T-cell (primary cell): Measurements from ENCODE around the gene HSD17B2. TPM values are rescaled to one million over a fixed set of nuclear protein-coding genes. Genes with fewer than 3 reads are reported as not detected.

Experiments
- ATAC-seq, 4 experiments: fragments of 200-7000 bp in 3 of 4; fragments of 150-1000 bp in 1 of 4; cut with Tn5 transposase; replicated peaks in 1 of 4; 1 replicate in 3 of 4; 2 replicates in 1 of 4; pipeline ENCODE4 v1.10.0; 2021; ENCODE audit warnings: moderate library complexity in 3 of 4, mild to moderate bottlenecking in 2 of 4, moderate number of reproducible peaks in 1 of 4
- CTCF ChIA-PET, 2 donors: fragments of 300-600 bp; sonication (Branson Sonifier 250); formaldehyde crosslinking; loops; one replicate each; lab custom pipeline; 2022; ENCODE audit warnings: antibody characterized with exemption in 2 of 2; lab: Charles Lee
- POLR2A ChIA-PET, 2 donors: fragments of 300-600 bp; sonication (Branson Sonifier 250); formaldehyde crosslinking; loops; one replicate each; lab custom pipeline; 2022; ENCODE audit warnings: antibody characterized with exemption in 2 of 2; lab: Charles Lee
- DNase-seq, 35 experiments: peaks; one replicate each; pipeline versions ENCODE4 v3.0.0 to v3.0.0-alpha.2; 2013 to 2023
- H3K27ac ChIP-seq: one replicate; pipeline ENCODE4 v1.5.1; 2013; ENCODE audit warnings: low read length
- H3K27me3 ChIP-seq, 2 experiments: replicated peaks in 1 of 2; 1 replicate in 1 of 2; 2 replicates in 1 of 2; pipeline versions ENCODE4 v1.6.1 to v1.7.0; 2013; ENCODE audit warnings: low read length in 1 of 2, mixed read lengths in 1 of 2; ENCODE audit not compliant: control insufficient read depth in 2 of 2, insufficient read depth in 2 of 2; ENCODE audit errors: extremely low read depth in 1 of 2
- H3K36me3 ChIP-seq, 2 donors: 1 replicate in 1 of 2; 2 replicates in 1 of 2; pipeline versions ENCODE4 v1.6.1 to v1.7.0; 2013; ENCODE audit warnings: low read length in 1 of 2; ENCODE audit not compliant: control insufficient read depth in 2 of 2, insufficient read depth in 1 of 2; ENCODE audit errors: extremely low read depth in 1 of 2
- H3K4me1 ChIP-seq, 2 experiments: 1 replicate in 1 of 2; 2 replicates in 1 of 2; pipeline versions ENCODE4 v1.6.1 to v1.7.0; 2013; ENCODE audit warnings: low read length in 2 of 2, mixed read lengths in 1 of 2; ENCODE audit not compliant: insufficient read depth in 2 of 2, control insufficient read depth in 1 of 2; ENCODE audit errors: extremely low read depth in 1 of 2
- H3K4me3 ChIP-seq, 2 donors: 1 replicate in 1 of 2; 2 replicates in 1 of 2; pipeline versions ENCODE4 v1.5.1 to v1.7.0; 2013; ENCODE audit warnings: mild to moderate bottlenecking in 2 of 2, low read length in 1 of 2, moderate library complexity in 1 of 2; ENCODE audit not compliant: control insufficient read depth in 1 of 2; ENCODE audit errors: extremely low read depth in 1 of 2
- H3K9me3 ChIP-seq: 2 replicates; pipeline ENCODE4 v1.7.0; 2013
- H3K27ac Mint-ChIP-seq, 2 donors: one replicate each; pipeline ENCODE4 v1.8.0; 2020 to 2021; ENCODE audit warnings: mild to moderate bottlenecking in 2 of 2, mixed read lengths in 2 of 2
- H3K27me3 Mint-ChIP-seq, 2 donors: one replicate each; pipeline ENCODE4 v1.8.0; 2021 to 2022; ENCODE audit warnings: mixed read lengths in 2 of 2
- H3K36me3 Mint-ChIP-seq: one replicate; pipeline ENCODE4 v1.8.0; 2021; ENCODE audit warnings: mixed read lengths
- H3K4me1 Mint-ChIP-seq, 3 donors: one replicate each; pipeline ENCODE4 v1.8.0; 2020 to 2022; ENCODE audit warnings: mixed read lengths in 3 of 3, mild to moderate bottlenecking in 1 of 3
- H3K4me3 Mint-ChIP-seq, 3 donors: one replicate each; pipeline ENCODE4 v1.8.0; 2020 to 2022; ENCODE audit warnings: mild to moderate bottlenecking in 3 of 3, mixed read lengths in 3 of 3, moderate library complexity in 3 of 3
- H3K9me3 Mint-ChIP-seq, 3 donors: one replicate each; pipeline ENCODE4 v1.8.0; 2020 to 2022; ENCODE audit warnings: mixed read lengths in 3 of 3
- WGBS: methylation state at CpG from one replicate; pipeline ENCODE4 v1.1.5; 2013; ENCODE audit warnings: missing lambda C conversion rate; ENCODE audit not compliant: insufficient coverage; 5-methylcytosine and 5-hydroxymethylcytosine counted together
- total RNA-seq, 35 experiments: library from RNA in 6 of 35; stranded (reverse) in 6 of 35; fragments of 120-200 nt in 1 of 35; gene quantifications; one replicate each; pipeline versions ENCODE4 v1.2.1 to v1.2.4 and lab custom pipeline; 2013 to 2026

The HSD17B2 gene
- total RNA-seq, 5 donors from 2014 or later (not counting 1 experiment from before 2014, with no cell fraction given) = not detected

DNA sequence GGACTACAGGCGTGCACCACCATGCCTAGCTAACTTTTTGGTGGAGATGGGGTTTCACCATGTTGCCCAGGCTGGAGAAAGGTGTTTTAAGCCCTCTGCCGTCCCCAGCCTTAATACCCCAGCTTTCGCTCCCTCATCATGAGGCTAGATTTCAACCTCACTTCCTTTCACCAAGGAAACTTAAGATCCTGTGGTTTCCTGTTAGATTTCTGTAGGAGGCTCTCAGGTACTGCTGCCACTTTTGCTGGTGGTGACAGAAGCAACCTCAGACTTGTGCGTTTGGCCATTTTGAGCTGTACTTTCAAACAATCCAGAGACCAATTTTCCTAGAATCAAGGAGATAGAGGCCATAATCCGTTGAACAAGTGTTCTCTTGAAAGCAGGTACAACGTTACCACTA, 98.7 kb downstream of the HSD17B2 start:
- H3K4me1 Mint-ChIP-seq = peaks cover 22 to 28% (median 23%) of the 10 kb centered on the region in 3 donors
- Histone ChIP-seq H3K9me3 (no peaks in the 10 kb centered on the region), H3K27me3 (no peaks in the 10 kb centered on the region), H3K36me3 (peaks cover 0 to 4% of the 10 kb centered on the region in 2 donors), H3K4me3 (no peak overlapping the region), H3K4me1 (peaks cover 6 to 11% of the 10 kb centered on the region in 2 experiments), H3K27ac (no peak overlapping the region)
- WGBS = 0% methylated on average over 1 of the region's 6 CpGs
- no peaks in the 10 kb centered on the region for H3K27me3 Mint-ChIP-seq
- ChIA-PET CTCF (interaction anchor here (0.6 kb wide), 2 partner anchors 73 to 81 kb away, joined by 3 read pairs; no protein-coding TSS in a partner anchor), POLR2A (no interaction called here)
- H3K36me3 Mint-ChIP-seq = peaks cover 17% of the 10 kb centered on the region
- H3K4me3 Mint-ChIP-seq = peak overlapping the region; percentile 17 to 78 (median 43)
- DNase-seq = peak in 4 of 35 experiments; percentile 2 to 34 (median 4)
- peak overlapping the region; percentile 21 to 83 for H3K27ac Mint-ChIP-seq
- no peaks in the 10 kb centered on the region for H3K9me3 Mint-ChIP-seq
- ATAC-seq = peak; percentile 78 to 93 (median 89)

GRCh38 chr16:82134846-82135245, 99.8 kb downstream of the HSD17B2 start:
- no peak overlapping the region for H3K4me3 ChIP-seq
- no peaks in the 10 kb centered on the region for H3K27me3 Mint-ChIP-seq
- WGBS = 84% methylated on average over 5 of the region's 8 CpGs
- DNase-seq (no peak), ATAC-seq (no peak)
- ChIA-PET CTCF (no interaction called here), POLR2A (no interaction called here)
- peak overlapping the region; percentile 5 to 83 for H3K27ac Mint-ChIP-seq
- peaks cover 20% of the 10 kb centered on the region for H3K36me3 Mint-ChIP-seq
- peaks cover 25 to 31% (median 26%) of the 10 kb centered on the region in 3 donors for H3K4me1 Mint-ChIP-seq
- H3K36me3 ChIP-seq = peaks cover 0 to 4% of the 10 kb centered on the region in 2 donors
- peaks cover 6 to 11% of the 10 kb centered on the region in 2 experiments for H3K4me1 ChIP-seq
- no peaks in the 10 kb centered on the region for H3K9me3 Mint-ChIP-seq
- H3K4me3 Mint-ChIP-seq = no peak overlapping the region
- H3K27ac ChIP-seq = no peak overlapping the region
- no peaks in the 10 kb centered on the region for H3K27me3 ChIP-seq
- no peaks in the 10 kb centered on the region for H3K9me3 ChIP-seq

DNA sequence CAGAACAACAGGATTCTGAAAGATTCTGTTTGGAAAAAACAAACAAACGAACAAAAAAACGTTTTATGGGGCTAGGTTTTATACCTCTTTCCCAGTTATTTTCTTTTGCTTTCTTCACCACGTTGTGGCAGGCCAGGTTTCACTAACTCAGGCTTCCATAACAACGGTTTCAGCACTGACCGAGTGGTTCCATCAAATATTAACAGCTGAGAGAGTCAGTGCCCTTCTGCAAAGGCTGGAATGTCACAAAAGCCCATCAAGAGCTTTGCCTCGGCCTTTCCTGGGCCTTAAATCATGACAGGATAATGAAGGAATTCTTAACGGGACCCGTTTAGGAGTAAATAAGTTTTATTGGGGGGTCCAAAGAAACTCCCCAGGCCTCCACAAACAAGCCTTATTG, 100.8 kb downstream of the HSD17B2 start:
- Mint-ChIP-seq H3K27ac (no peak overlapping the region), H3K9me3 (no peaks in the 10 kb centered on the region), H3K4me3 (no peak overlapping the region), H3K36me3 (peaks cover 20% of the 10 kb centered on the region), H3K4me1 (peaks cover 25 to 31% (median 26%) of the 10 kb centered on the region in 3 donors), H3K27me3 (no peaks in the 10 kb centered on the region)
- Histone ChIP-seq H3K9me3 (no peaks in the 10 kb centered on the region), H3K4me3 (no peak overlapping the region), H3K4me1 (peaks cover 6 to 11% of the 10 kb centered on the region in 2 experiments), H3K36me3 (peaks cover 0 to 4% of the 10 kb centered on the region in 2 donors), H3K27me3 (no peaks in the 10 kb centered on the region), H3K27ac (no peak overlapping the region)
- ChIA-PET POLR2A (no interaction called here), CTCF (no interaction called here)
- 94% methylated on average over 5 of the region's 8 CpGs for WGBS
- DNase-seq = no peak
- no peak for ATAC-seq

- H3K36me3 Mint-ChIP-seq = peaks cover 24% of the 10 kb centered on the region
- POLR2A ChIA-PET = interaction anchor here in 1 of 2 donors (0.7 kb wide), 1 partner anchor 15 kb away, joined by 3 read pairs; no protein-coding TSS in a partner anchor
Measured at GRCh38 chr16:82136956-82137821, 102.1 kb downstream of the HSD17B2 start.

GRCh38 chr16:82137822-82138167, 102.7 kb downstream of the HSD17B2 start:
- H3K9me3 ChIP-seq = no peaks in the 10 kb centered on the region
- Mint-ChIP-seq H3K36me3 (peaks cover 24% of the 10 kb centered on the region), H3K27ac (no peak overlapping the region), H3K4me1 (peaks cover 25 to 31% (median 26%) of the 10 kb centered on the region in 3 donors), H3K4me3 (no peak overlapping the region), H3K27me3 (no peaks in the 10 kb centered on the region), H3K9me3 (no peaks in the 10 kb centered on the region)
- ATAC-seq (no peak), DNase-seq (no peak)
- H3K4me3 ChIP-seq = no peak overlapping the region
- ChIA-PET POLR2A (no interaction called here), CTCF (no interaction called here)
- no peak overlapping the region for H3K27ac ChIP-seq
- peaks cover 0 to 4% of the 10 kb centered on the region in 2 donors for H3K36me3 ChIP-seq
- H3K27me3 ChIP-seq = no peaks in the 10 kb centered on the region
- WGBS = no CpG with 5 or more reads among the region's 3 CpGs
- H3K4me1 ChIP-seq = peaks cover 6 to 11% of the 10 kb centered on the region in 2 experiments

More at GRCh38 chr16:82136956-82137821, 102.1 kb downstream of the HSD17B2 start:
- Histone ChIP-seq H3K27ac (no peak overlapping the region), H3K36me3 (peaks cover 0 to 4% of the 10 kb centered on the region in 2 donors), H3K9me3 (no peaks in the 10 kb centered on the region), H3K27me3 (no peaks in the 10 kb centered on the region), H3K4me1 (peaks cover 6 to 11% of the 10 kb centered on the region in 2 experiments), H3K4me3 (no peak overlapping the region)
- CTCF ChIA-PET = no interaction called here
- no peak for ATAC-seq
- no peaks in the 10 kb centered on the region for H3K9me3 Mint-ChIP-seq
- WGBS = 98% methylated on average over 8 of the region's 9 CpGs
- H3K27ac Mint-ChIP-seq = no peak overlapping the region
- H3K4me1 Mint-ChIP-seq = peaks cover 25 to 31% (median 26%) of the 10 kb centered on the region in 3 donors
- H3K27me3 Mint-ChIP-seq = no peaks in the 10 kb centered on the region
- no peak for DNase-seq
- no peak overlapping the region for H3K4me3 Mint-ChIP-seq

DNA sequence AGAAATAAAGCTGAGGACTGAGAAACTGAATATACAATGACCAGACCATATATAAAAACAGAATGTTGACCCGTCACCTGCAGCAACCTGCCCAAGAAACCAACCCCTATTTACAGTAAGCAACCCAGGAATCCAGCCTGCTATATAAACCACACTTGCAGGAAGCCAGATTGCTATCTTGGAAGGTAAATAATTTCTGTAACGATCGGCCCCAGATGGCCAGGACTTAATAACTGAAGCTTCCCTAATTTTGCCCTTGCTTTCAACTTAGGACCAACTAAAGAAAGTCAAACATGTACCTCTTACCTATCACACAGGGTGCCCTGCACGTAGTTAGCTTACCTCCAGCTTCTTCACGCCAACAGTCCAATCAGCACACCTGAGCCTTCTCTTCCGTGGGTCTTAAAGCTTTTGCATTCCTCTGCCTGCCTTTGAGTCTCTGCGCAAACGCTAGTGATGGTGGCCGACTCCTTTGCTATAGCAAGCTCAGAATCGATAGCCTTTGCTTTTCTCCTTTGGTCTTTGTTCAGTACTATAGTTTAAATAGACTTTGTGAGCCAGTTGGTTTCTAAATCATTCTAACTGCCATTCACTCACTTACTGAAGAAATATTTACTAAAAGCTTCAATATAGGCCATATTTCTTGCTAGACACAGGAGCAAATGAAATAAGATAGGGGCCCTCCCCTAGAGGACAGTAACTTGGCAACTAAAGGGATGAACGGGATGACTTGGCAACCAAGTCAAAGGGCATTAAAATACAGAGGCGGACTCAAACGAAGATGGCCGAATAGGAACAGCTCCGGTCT, 103.6 kb downstream of the HSD17B2 start:
- no peaks in the 10 kb centered on the region for H3K27me3 ChIP-seq

More for the DNA sequence above, 103.6 kb downstream of the HSD17B2 start:
- ChIA-PET POLR2A (interaction anchor here in 1 of 2 donors (0.6 kb wide), 1 partner anchor 29 kb away, joined by 3 read pairs; no protein-coding TSS in a partner anchor), CTCF (no interaction called here)
- peaks cover 0 to 4% of the 10 kb centered on the region in 2 donors for H3K36me3 ChIP-seq
- no peak overlapping the region for H3K27ac ChIP-seq
- H3K36me3 Mint-ChIP-seq = peaks cover 24% of the 10 kb centered on the region
- WGBS = 97% methylated on average over 10 of the region's 15 CpGs
- H3K4me1 ChIP-seq = peaks cover 2 to 11% of the 10 kb centered on the region in 2 experiments
- H3K27ac Mint-ChIP-seq = peak overlapping the region; percentile 7 to 73
- DNase-seq = no peak
- H3K4me3 Mint-ChIP-seq = peak overlapping the region; percentile 58 to 61 (median 60)
- H3K27me3 Mint-ChIP-seq = no peaks in the 10 kb centered on the region
- no peaks in the 10 kb centered on the region for H3K9me3 Mint-ChIP-seq
- ATAC-seq = no peak
- no peak overlapping the region for H3K4me3 ChIP-seq
- no peaks in the 10 kb centered on the region for H3K9me3 ChIP-seq
- H3K4me1 Mint-ChIP-seq = peaks cover 18 to 25% (median 20%) of the 10 kb centered on the region in 3 donors
